Testis (tissue), 2 donors: ENCODE measurements around the gene PKD2L1.

ENCODE experiments used
- CTCF ChIP-seq, 3 experiments: fragments of 450-650 bp in 2 of 3; fragments of 200-600 bp in 1 of 3; sonication (generic) in 1 of 3; IDR thresholded peaks; one replicate each; pipeline ENCODE4 v1.5.1; 2016 to 2019; ENCODE audit warnings: antibody characterized with exemption in 3 of 3, mild to moderate bottlenecking in 2 of 3, moderate library complexity in 1 of 3
- POLR2A ChIP-seq: fragments of 450-650 bp; IDR thresholded peaks from one replicate; pipeline ENCODE4 v1.6.1; 2017; ENCODE audit warnings: antibody characterized with exemption, mild to moderate bottlenecking, moderate library complexity

DNA sequence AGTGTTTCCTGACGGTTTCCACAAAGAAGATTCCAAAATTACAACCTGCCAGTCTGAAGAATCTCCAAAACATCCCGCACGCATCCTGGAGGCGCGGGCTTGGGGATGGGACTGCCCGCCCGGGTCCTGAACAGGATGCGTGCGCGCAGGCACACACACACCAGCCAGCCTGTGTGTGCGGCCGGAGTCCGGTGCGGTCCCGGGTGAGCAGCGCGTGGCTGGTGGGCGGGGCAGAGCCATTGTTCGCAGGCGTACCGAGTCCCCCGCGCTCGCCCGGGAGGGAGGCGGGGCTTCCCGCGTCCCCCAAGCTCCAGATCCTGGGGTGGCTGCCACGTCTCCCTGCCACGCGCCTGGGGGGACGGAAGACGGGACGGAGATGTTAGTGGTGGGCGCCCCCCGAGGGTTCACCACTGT, 16.3 kb upstream of the PKD2L1 start:
- no peak for TF ChIP-seq CTCF (IDR thresholded peaks at IDR 0.05)
- TF ChIP-seq POLR2A, result no peak
